GM12878 (cell line): ENCODE data around the gene HCN4. TPM values are rescaled to one million over a fixed set of nuclear protein-coding genes. Genes with fewer than 3 reads are reported as not detected.

ENCODE experiments used
- ATAC-seq: fragments of 200-7000 bp; cut with Tn5 transposase; 3 replicates; pipeline ENCODE4 v1.9.1; 2020; ENCODE audit warnings: mild to moderate bottlenecking, moderate library complexity
- BruUV-seq: library from RNA; stranded (reverse); fragments of 400-500 nt; replicated peaks from 2 replicates; lab custom pipeline; 2021; lab: Mats Ljungman, UMichigan
- CTCF ChIA-PET: fragments of 300-600 bp; sonication (Branson Sonifier 250); formaldehyde crosslinking; extraction: SDS; loops from one replicate; lab custom pipeline; 2021; ENCODE audit warnings: inconsistent platforms; lab: Yijun Ruan, JAX
- POLR2A ChIA-PET: fragments of 350-600 bp; formaldehyde crosslinking; extraction: SDS; loops from one replicate; lab custom pipeline; 2021; ENCODE audit warnings: inconsistent platforms; lab: Charles Lee
- RAD21 ChIA-PET: fragments of 300-600 bp; sonication (Branson Sonifier 250); formaldehyde crosslinking; loops from one replicate; lab custom pipeline; 2023; ENCODE audit warnings: antibody characterized with exemption; ENCODE audit not compliant: unreplicated experiment; lab: Charles Lee
- SMC1A ChIA-PET: fragments of 300-600 bp; sonication (Branson Sonifier 250); formaldehyde crosslinking; loops from one replicate; lab custom pipeline; 2023; ENCODE audit not compliant: unreplicated experiment, uncharacterized antibody; lab: Charles Lee
- DNase-seq: peaks from one replicate; pipeline ENCODE4 v3.0.0-alpha.2; 2011; ENCODE audit warnings: low read depth, low spot score
- FAIRE-seq: peaks from 3 replicates; lab custom pipeline; 2011; peaks lifted over from hg19 to GRCh38; lab: Jason Lieb, UNC
- H2AFZ ChIP-seq: 2 replicates; pipeline ENCODE4 v1.6.0; 2011; ENCODE audit warnings: low read depth, low read length, control low read depth; ENCODE audit not compliant: control insufficient read depth
- H3K27ac ChIP-seq: 2 replicates; pipeline ENCODE4 v1.5.1; 2011; ENCODE audit warnings: control low read depth; ENCODE audit not compliant: control insufficient read depth, insufficient read depth
- H3K27me3 ChIP-seq, 2 experiments: replicated peaks in 1 of 2; 2 replicates each; pipeline versions ENCODE4 v1.6.0 to v1.6.1; 2011; ENCODE audit warnings: low read length in 1 of 2; ENCODE audit not compliant: control insufficient read depth in 2 of 2, insufficient read depth in 2 of 2
- H3K36me3 ChIP-seq, 2 experiments: 2 replicates each; pipeline ENCODE4 v1.5.1; 2011; ENCODE audit warnings: low read length in 1 of 2; ENCODE audit not compliant: control insufficient read depth in 2 of 2, insufficient read depth in 2 of 2
- H3K4me1 ChIP-seq: 2 replicates; pipeline ENCODE4 v1.6.1; 2011; ENCODE audit warnings: mild to moderate bottlenecking, low read length, moderate library complexity, mixed read lengths; ENCODE audit not compliant: control insufficient read depth, insufficient read depth
- H3K4me2 ChIP-seq: 2 replicates; pipeline ENCODE4 v1.6.0; 2011; ENCODE audit warnings: control low read depth; ENCODE audit not compliant: control insufficient read depth, insufficient read depth
- H3K4me3 ChIP-seq: fragments of 200-600 bp; sonication (generic); 2 replicates; pipeline ENCODE4 v1.5.1; 2016
- H3K79me2 ChIP-seq: 2 replicates; pipeline ENCODE4 v1.6.0; 2011; ENCODE audit warnings: low read length; ENCODE audit not compliant: control insufficient read depth, insufficient read depth
- H3K9ac ChIP-seq: 2 replicates; pipeline ENCODE4 v1.8.0; 2011; ENCODE audit warnings: low read length, control low read depth, mixed read lengths; ENCODE audit not compliant: control insufficient read depth, insufficient read depth
- H3K9me3 ChIP-seq: replicated peaks from 3 replicates; pipeline ENCODE4 v1.5.1; 2011; ENCODE audit warnings: mild to moderate bottlenecking, low read length; ENCODE audit not compliant: control insufficient read depth, insufficient read depth
- H4K20me1 ChIP-seq: 2 replicates; pipeline ENCODE4 v1.6.0; 2011; ENCODE audit not compliant: control insufficient read depth, insufficient read depth
- CBX5 ChIP-seq: sonication (generic); IDR thresholded peaks from 2 replicates; pipeline ENCODE4 v1.6.1; 2016; ENCODE audit warnings: low read depth, moderate library complexity, mild to moderate bottlenecking, inconsistent platforms
- ESRRA ChIP-seq: IDR thresholded peaks from 2 replicates; pipeline ENCODE4 v1.6.1; 2012; ENCODE audit warnings: mild to moderate bottlenecking, low read length, improper control_type of control experiment
- EZH2 ChIP-seq: IDR thresholded peaks from 2 replicates; pipeline ENCODE4 v1.6.1; 2012; ENCODE audit warnings: low read depth, mild to moderate bottlenecking, control low read depth, inconsistent platforms, low read length, borderline replicate concordance; ENCODE audit not compliant: control insufficient read depth
- GABPA ChIP-seq: IDR thresholded peaks from 2 replicates; pipeline ENCODE4 v1.6.1; 2014; ENCODE audit warnings: antibody characterized with exemption, low read depth, mild to moderate bottlenecking, inconsistent platforms
- NR2C1 ChIP-seq: fragments of 450-650 bp; IDR thresholded peaks from 2 replicates; pipeline ENCODE4 v1.6.1; 2017; ENCODE audit warnings: antibody characterized with exemption, mild to moderate bottlenecking, moderate library complexity
- SREBF1 ChIP-seq: IDR thresholded peaks from 2 replicates; pipeline ENCODE4 v1.6.1; 2012; ENCODE audit warnings: mild to moderate bottlenecking, low read length
- STAT1 ChIP-seq: fragments of 450-650 bp; conservative IDR thresholded peaks from 2 replicates; pipeline ENCODE4 v1.6.1; 2014; ENCODE audit warnings: antibody characterized with exemption, mild to moderate bottlenecking
- TBL1XR1 ChIP-seq: IDR thresholded peaks from 2 replicates; pipeline ENCODE4 v1.6.1; 2012; ENCODE audit warnings: low read depth, low read length, improper control_type of control experiment
- YBX1 ChIP-seq: fragments of 450-650 bp; IDR thresholded peaks from 2 replicates; pipeline ENCODE4 v1.6.1; 2016; ENCODE audit warnings: antibody characterized with exemption
- WGBS: methylation state at CpG from one replicate; pipeline ENCODE4 v1.1.6; 2016; ENCODE audit warnings: low lambda C conversion rate; ENCODE audit not compliant: insufficient replicate concordance, insufficient coverage; ENCODE audit errors: missing lambda C conversion rate; 5-methylcytosine and 5-hydroxymethylcytosine counted together
- in situ Hi-C: fragments of 300-500 bp; cut with MboI; formaldehyde crosslinking; loops from 9 replicates; pipeline ENCODE4 v1.14.3; 2018; ENCODE audit warnings: mixed read lengths
- intact Hi-C: fragments of 100-400 bp; cut with micrococcal nuclease; formaldehyde crosslinking; loops from one replicate; pipeline ENCODE4 v1.14.2; 2022; ENCODE audit not compliant: unreplicated experiment
- polyA plus RNA-seq, 11 experiments: library from polyadenylated mRNA; depleted of rRNA in 4 of 11; unstranded in 6 of 11; stranded (reverse) in 5 of 11; fragments of >200 nt; fragmentation: Nextera tagmentation in 4 of 11; fragmentation: Illumina TruSeq in 1 of 11; extraction: Ambion mirVana in 4 of 11; extraction: Trizol in 1 of 11; gene quantifications; 1 replicate in 1 of 11; 2 replicates in 10 of 11; pipeline versions ENCODE4 v1.2.1 to v1.2.3, GENCODE V29; 2011 to 2016; ENCODE audit warnings: inconsistent platforms in 2 of 11, missing spikeins in 2 of 11, low read depth in 1 of 11
- total RNA-seq, 4 experiments: library from RNA; depleted of rRNA in 3 of 4; stranded (reverse); fragments of >200 nt in 3 of 4; fragmentation: Illumina TruSeq in 1 of 4; extraction: Trizol in 1 of 4; gene quantifications; 2 replicates each; pipeline versions ENCODE4 v1.2.1 to v1.2.3, GENCODE V29; 2013 to 2021

The HCN4 gene
- total and polyA plus RNA-seq, 10 of the 15 experiments (the other 5 are each of a cell fraction or from before 2014, with no cell fraction given) = 0.03 to 0.10 TPM; not detected in 8

DNA sequence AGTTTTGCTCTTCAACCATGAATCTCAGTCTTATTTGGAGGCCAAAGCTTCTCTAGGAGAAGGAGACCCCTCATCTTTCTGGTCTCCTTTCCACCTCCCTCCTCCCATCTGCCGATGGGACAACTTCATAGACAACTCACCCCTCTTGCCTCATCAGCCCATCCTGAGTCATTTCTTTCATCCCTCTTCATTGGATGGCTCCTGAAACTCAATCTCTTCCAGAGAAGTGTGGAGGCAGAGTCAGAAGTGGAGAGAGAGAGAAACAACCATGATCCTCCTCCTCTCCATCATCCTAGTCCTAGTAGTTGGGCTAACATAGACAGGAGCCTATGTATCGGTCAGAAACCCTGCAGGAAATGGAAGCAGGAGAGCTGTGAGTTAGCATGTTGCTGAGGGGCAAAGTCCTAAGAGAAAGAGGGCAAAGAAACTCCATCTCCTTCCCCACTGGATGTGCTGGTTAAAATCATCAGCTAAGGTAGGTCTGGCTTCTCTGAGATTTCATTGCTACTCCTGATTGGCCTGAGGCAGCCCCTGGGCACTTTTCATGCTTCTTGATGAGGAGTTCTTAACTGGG, 21.3 kb upstream of the HCN4 start:
- no peak overlapping the region for H3K4me2 ChIP-seq
- SMC1A ChIA-PET = no interaction called here
- no peak for ATAC-seq

DNA sequence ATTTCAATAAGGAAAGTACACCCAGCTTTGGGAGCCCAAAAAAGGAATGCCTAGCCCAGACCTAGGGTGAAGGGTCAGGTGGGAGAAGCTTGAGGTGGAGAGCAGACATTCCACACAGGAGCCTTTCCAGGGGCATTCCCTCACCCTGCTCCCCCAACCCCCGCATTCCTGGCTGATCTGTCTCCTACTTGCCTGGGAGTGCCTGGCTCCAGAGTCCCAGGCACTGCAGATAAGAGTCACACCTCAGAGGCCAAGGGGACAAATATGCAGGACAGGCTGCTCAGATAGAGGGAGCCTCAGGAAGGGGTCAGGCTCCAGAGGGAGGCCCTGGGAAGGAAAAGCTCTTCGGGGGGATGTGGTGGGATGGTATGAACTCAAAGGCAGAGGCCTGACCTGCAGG, 20.8 kb upstream of the HCN4 start:
- TF ChIP-seq NR2C1 (no peak), EZH2 (no peak), SREBF1 (no peak), GABPA (no peak), CBX5 (no peak), STAT1 (no peak), ESRRA (no peak)
- no peaks in the 10 kb centered on the region for H3K79me2 ChIP-seq
- ChIA-PET POLR2A (no interaction called here), CTCF (no interaction called here), SMC1A (no interaction called here), RAD21 (no interaction called here)
- H3K4me3 ChIP-seq = no peak overlapping the region
- WGBS = 0% methylated on average over 2 of the region's 2 CpGs
- no peak overlapping the region for H3K9ac ChIP-seq
- no TSS peak for BruUV-seq
- no peaks in the 10 kb centered on the region for H4K20me1 ChIP-seq
- H2AFZ ChIP-seq = no peak overlapping the region
- no peaks in the 10 kb centered on the region for H3K4me1 ChIP-seq
- H3K36me3 ChIP-seq = no peaks in the 10 kb centered on the region
- no peaks in the 10 kb centered on the region for H3K9me3 ChIP-seq
- no peak overlapping the region for H3K4me2 ChIP-seq
- intact Hi-C loops = no loop called here
- DNase-seq = no peak
- in situ Hi-C loops = no loop called here
- no peak for FAIRE-seq
- no peak overlapping the region for H3K27ac ChIP-seq
- no peaks in the 10 kb centered on the region; a peak in 2 of 4 replicates for H3K27me3 ChIP-seq
- no peak for ATAC-seq

More for the DNA sequence above, 21.3 kb upstream of the HCN4 start:
- TF ChIP-seq YBX1 (no peak), TBL1XR1 (no peak)
- RAD21 ChIA-PET = no interaction called here
- POLR2A ChIA-PET = no interaction called here
- Histone ChIP-seq H3K9me3 (no peaks in the 10 kb centered on the region), H3K4me1 (no peaks in the 10 kb centered on the region), H3K4me3 (no peak overlapping the region), H3K27me3 (no peaks in the 10 kb centered on the region; a peak in 2 of 4 replicates), H3K36me3 (no peaks in the 10 kb centered on the region), H3K27ac (no peak overlapping the region), H4K20me1 (no peaks in the 10 kb centered on the region), H2AFZ (no peak overlapping the region), H3K79me2 (no peaks in the 10 kb centered on the region), H3K9ac (no peak overlapping the region)
- intact Hi-C loops (no loop called here), in situ Hi-C loops (no loop called here)
- 0% methylated on average over 2 of the region's 2 CpGs for WGBS
- BruUV-seq = no TSS peak
- FAIRE-seq = no peak
- CTCF ChIA-PET = no interaction called here
- DNase-seq = no peak
